Measurements from ENCODE around the gene UQCRH. TPM values are rescaled to one million over a fixed set of nuclear protein-coding genes. Genes with fewer than 3 reads are reported as not detected.

UQCRH gene
- total RNA-seq (ENCODE audit: low replicate concordance) = 595 and 603 TPM in 2 replicates

DNA sequence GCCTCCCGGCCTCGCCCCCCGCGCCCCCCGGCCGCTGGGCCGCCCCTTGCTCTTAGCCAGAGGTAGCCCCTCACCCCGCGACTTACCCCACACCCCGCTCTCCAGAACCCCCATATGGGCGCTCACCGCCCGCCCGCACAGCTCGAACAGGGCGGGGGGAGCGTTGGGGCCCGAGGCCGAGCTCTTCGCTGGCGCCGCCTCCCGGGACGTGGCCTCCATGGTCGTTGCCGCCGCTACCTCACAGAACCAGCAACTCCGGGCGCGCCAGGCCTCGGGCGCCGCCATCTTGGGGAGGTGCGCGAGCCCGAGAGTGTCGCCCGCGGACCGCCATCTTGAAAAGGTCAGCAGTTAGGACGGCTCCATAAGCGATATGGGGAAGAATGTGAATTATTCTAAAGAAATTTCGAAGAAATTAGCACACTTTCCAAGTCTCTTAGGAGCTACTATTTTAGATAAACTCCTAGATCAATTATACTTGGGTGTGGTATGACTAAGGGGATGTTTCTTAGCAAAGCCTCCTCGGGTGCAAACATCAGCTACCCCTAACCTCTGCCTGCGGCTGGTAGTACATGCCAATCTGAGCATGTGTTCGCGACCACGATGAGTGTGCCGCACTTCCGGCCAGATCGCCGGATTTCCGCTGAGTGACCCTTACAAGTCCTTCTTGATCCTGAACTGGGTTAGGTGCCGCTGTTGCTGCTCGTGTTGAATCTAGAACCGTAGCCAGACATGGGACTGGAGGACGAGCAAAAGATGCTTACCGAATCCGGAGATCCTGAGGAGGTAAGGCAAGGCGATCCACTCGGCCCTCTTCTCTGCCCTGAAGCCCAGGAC lies at the start of gene UQCRH, which contains the start of gene LRRC41:
Gene UQCRH (plus strand): TSS at position 661 of the 834 bp plus-strand sequence. CDS start 69 bp downstream, at position 730.
Gene LRRC41 (minus strand): TSS at position 579 of the 834 bp plus-strand sequence. CDS start 294 bp downstream, at position 285.
- H3K4me3 ChIP-seq (ENCODE audit: low read depth, low read length) = peak within 1 kb of the TSS; percentile 87
- TF ChIP-seq CTCF (IDR thresholded peaks at IDR 0.05; ENCODE audit: insufficient read depth, low read length) = no peak
- DNase-seq (ENCODE audit: low read depth) = peak; percentile 98

GRCh38 chr1:46254668-46255067 lies 48.8 kb upstream of the UQCRH start:
- TF ChIP-seq CTCF (IDR thresholded peaks at IDR 0.05; ENCODE audit: insufficient read depth, low read length) = no peak
- no peak overlapping the region for H3K4me3 ChIP-seq (ENCODE audit: low read depth, low read length)
- DNase-seq (ENCODE audit: low read depth) = no peak

DNA sequence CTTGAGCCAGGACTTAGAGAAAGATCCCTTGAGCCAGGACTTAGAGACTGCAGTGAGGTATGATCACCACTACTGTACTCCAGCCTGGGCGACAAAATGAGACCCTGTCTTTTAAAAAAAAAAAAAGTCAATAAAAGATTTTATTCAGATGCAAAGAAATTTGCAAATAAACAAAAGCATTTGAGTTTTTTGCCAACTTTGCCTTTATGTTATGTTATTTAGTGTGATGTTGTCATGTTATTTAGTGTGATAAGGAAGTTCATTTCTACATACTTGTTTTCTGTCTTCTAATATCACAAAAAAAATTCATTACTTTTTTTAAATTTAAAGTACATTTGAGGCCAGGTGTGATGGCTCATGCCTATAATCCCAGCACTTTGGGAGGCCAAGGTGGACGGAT lies 47.0 kb upstream of the UQCRH start:
- no peak for DNase-seq (ENCODE audit: low read depth)

DNA sequence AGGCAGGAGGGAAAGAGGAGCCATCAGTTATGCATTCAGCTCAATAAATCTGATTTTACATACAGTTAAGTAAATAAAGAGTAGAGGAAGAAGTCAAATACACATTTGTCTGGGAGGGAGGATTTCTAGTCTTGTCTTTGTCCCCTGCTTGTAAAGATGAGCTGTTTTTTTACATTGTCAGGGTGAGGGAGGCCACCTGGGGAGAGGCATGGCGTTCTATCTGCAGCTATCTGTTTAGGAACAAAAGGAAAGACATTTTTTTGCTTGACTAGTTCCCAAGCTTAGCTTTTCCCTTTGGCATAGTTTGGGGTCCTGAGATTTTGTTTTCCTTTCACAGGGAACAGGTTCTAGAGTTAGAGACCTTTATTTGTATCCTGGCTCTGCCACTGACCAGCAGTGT lies 41.0 kb upstream of the UQCRH start:
- H3K4me3 ChIP-seq (ENCODE audit: low read depth, low read length) = no peak overlapping the region
- no peak for DNase-seq (ENCODE audit: low read depth)
- no peak for TF ChIP-seq CTCF (IDR thresholded peaks at IDR 0.05; ENCODE audit: insufficient read depth, low read length)

More for the DNA sequence above, 47.0 kb upstream of the UQCRH start:
- H3K4me3 ChIP-seq (ENCODE audit: low read depth, low read length) = no peak overlapping the region
- no peak for TF ChIP-seq CTCF (IDR thresholded peaks at IDR 0.05; ENCODE audit: insufficient read depth, low read length)

DNA sequence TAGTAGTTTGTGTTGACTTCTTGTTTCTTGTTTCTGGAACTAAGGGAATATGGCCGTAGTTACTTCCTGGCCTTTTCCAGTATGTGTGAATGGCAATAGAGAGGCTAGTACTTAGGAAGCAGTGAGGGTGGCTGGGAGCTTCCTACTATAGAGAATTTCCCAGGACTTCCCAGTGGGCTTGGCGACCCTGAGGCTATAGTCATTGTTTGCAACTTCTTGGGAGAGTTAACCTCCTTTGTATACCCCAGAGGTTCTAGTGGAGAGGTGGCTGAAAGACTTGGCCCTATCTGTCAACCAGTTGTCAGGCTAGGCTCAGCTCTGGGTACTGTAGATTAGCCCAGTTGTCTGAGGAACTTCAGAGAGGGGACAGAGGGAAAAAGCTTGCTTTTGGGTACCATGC lies 40.4 kb upstream of the UQCRH start:
- H3K4me3 ChIP-seq (ENCODE audit: low read depth, low read length) = no peak overlapping the region
- TF ChIP-seq CTCF (IDR thresholded peaks at IDR 0.05; ENCODE audit: insufficient read depth, low read length) = no peak
- no peak for DNase-seq (ENCODE audit: low read depth)

- TF ChIP-seq CTCF (IDR thresholded peaks at IDR 0.05; ENCODE audit: insufficient read depth, low read length) = no peak
- H3K4me3 ChIP-seq (ENCODE audit: low read depth, low read length) = no peak overlapping the region
- DNase-seq (ENCODE audit: low read depth) = no peak
These were observed 34.9 kb upstream of the UQCRH start for GRCh38 chr1:46268578-46268977.

Measured in fibroblast of the aortic adventitia (primary cell).